ENCODE results near the gene C2CD4B.

Gene C2CD4B

GRCh38 chr15:62115847-62116246 lies 49.2 kb downstream of the C2CD4B start:
- Histone ChIP-seq H2AK5ac (ENCODE audit: low read depth, low read length) (no peak overlapping the region), H3K4me1 (ENCODE audit: control insufficient read depth in 2 of 2, insufficient read depth in 1 of 2, low read depth in 1 of 2, low read length in 2 of 2) (peaks cover 2 to 4% of the 10 kb centered on the region in 2 donors), H3K79me1 (ENCODE audit: low read depth, low read length) (no peaks in the 10 kb centered on the region), H2BK120ac (ENCODE audit: low read depth, low read length) (no peak overlapping the region), H3K9me3 (replicated peaks in 1 of 2; ENCODE audit: control insufficient read depth in 2 of 2, insufficient read depth in 1 of 2, low read depth in 1 of 2, low read length in 2 of 2) (no peaks in the 10 kb centered on the region), H3K36me3 (replicated peaks in 1 of 2; ENCODE audit: control insufficient read depth in 2 of 2, insufficient read depth in 2 of 2, low read length in 2 of 2) (no peaks in the 10 kb centered on the region), H2BK5ac (ENCODE audit: low read length) (no peak overlapping the region), H3K4me3 (ENCODE audit: low read length in 2 of 2) (no peak overlapping the region), H3K18ac (ENCODE audit: low read length) (no peak overlapping the region), H3K9ac (ENCODE audit: low read depth, low read length, poor library complexity) (no peak overlapping the region), H3K23ac (ENCODE audit: low read depth, low read length, poor library complexity) (no peak overlapping the region), H2BK15ac (ENCODE audit: low read length) (no peak overlapping the region), H2AFZ (ENCODE audit: low read length) (no peak overlapping the region), H4K8ac (ENCODE audit: low read depth, low read length) (no peak overlapping the region), H2BK12ac (ENCODE audit: low read length) (no peak overlapping the region), H3K27ac (replicated peaks; ENCODE audit: low read length) (no peak overlapping the region), H3K4me2 (ENCODE audit: insufficient read depth, low read length, poor library complexity, severe bottlenecking) (no peak overlapping the region), H3K27me3 (ENCODE audit: control insufficient read depth in 3 of 3, insufficient read depth in 3 of 3, low read depth in 1 of 3, low read length in 3 of 3) (peaks cover 0 to 5% (median 0%) of the 10 kb centered on the region in 3 experiments), H4K91ac (ENCODE audit: low read depth, low read length, poor library complexity) (no peak overlapping the region), H3K14ac (ENCODE audit: low read length) (no peak overlapping the region), H3K4ac (ENCODE audit: low read length) (no peak overlapping the region)
- WGBS, 2 donors (ENCODE audit: extremely low coverage in 2 of 2, insufficient read length in 2 of 2, insufficient replicate concordance in 1 of 2) = no CpG with 5 or more reads among the region's 1 CpG
- no peak for DNase-seq (ENCODE audit: low spot score)
